KOPT-K1 (cell line): ENCODE data around the gene LEF1.
A peak's percentile ranks its signal among the peaks of the same experiment; 100 is the strongest.

Experiments
- H3K27ac ChIP-seq: fragments of 200-600 bp; sonication (generic); 2 replicates; pipeline ENCODE4 v1.5.1; 2016; ENCODE audit warnings: antibody characterized with exemption, mild to moderate bottlenecking, low read depth, low read length; ENCODE audit not compliant: poor library complexity, severe bottlenecking
- H3K36me3 ChIP-seq: fragments of 200-600 bp; sonication (generic); 2 replicates; pipeline ENCODE4 v1.5.1; 2017; ENCODE audit warnings: antibody characterized with exemption, mild to moderate bottlenecking, low read length, moderate library complexity; ENCODE audit not compliant: insufficient read depth
- H3K9me3 ChIP-seq: fragments of 200-600 bp; sonication (generic); 2 replicates; pipeline ENCODE4 v1.5.1; 2017; ENCODE audit warnings: antibody characterized with exemption, low read length, mild to moderate bottlenecking; ENCODE audit not compliant: insufficient read depth, poor library complexity, severe bottlenecking

The LEF1 gene

DNA sequence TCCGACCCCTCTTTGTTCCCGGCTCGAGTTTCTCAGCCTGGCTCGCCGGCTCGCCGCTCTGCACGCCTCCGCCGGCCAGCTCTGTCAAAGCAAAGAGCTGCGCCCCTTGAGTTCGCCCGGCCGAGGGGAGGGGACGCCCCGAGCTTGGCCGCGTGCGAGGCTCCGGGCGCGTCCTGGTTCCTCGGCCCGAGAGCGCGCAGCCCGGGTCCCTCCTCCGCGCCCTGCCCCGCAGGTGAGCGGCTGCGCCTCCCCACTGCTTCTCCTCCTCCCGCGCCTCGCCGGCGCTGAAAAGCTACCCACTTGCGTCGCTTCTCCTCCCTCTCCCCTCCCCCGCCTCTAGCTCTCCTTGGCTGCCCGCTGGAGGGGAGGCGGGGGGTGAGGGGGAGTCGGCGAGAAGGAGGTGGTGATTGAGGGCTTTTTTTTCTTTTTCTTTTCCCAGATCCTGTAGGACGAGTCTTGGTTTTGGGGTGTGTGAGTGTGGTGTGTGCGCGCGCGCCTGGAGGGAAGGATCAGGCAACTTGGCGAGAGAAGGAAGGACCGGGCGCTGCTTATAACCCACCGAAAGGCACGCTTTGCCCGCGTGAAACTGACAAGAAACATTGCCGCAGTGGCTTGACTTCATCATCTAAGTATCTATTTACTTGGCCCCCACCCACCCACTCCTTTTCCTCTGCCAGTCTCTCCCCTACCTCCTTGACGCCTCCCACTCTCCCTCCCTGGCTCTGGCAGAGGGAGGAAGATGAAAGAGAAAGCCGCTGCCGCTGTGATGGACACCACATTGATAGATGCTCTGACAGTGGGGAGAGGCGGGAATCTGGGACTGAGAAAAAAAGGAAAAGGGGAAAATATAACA is at the start of gene LEF1:
TSS of gene LEF1 (minus strand) at position 262 of the 853 bp plus-strand sequence. CDS start 1,165 bp downstream, outside the sequence.
- H3K9me3 ChIP-seq: no peaks in the 10 kb centered on the region
- peak within 1 kb of the TSS; percentile 99 for H3K27ac ChIP-seq
- H3K36me3 ChIP-seq: peaks cover 24% of the 10 kb centered on the region

DNA sequence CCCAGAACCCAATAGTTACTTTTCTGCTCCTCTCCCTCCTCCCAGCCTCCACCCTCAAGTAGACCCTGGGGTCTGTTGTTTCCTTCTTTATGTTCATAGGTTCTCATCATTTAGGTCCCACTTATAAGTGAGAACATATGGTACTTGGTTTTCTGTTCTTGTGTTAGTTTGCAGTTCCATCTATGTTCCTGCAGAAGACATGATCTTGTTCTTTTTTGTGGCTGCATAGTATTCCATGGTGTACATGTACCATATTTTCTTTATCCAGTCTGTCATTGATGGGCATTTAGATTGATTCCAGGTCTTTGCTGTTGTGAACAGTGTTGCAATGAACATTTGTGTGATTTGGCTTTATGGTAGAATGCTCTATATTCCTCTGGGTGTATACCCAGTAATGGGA is 47.8 kb upstream of the LEF1 start:
- H3K9me3 ChIP-seq: no peaks in the 10 kb centered on the region
- H3K27ac ChIP-seq: no peak overlapping the region
- H3K36me3 ChIP-seq: no peaks in the 10 kb centered on the region

DNA sequence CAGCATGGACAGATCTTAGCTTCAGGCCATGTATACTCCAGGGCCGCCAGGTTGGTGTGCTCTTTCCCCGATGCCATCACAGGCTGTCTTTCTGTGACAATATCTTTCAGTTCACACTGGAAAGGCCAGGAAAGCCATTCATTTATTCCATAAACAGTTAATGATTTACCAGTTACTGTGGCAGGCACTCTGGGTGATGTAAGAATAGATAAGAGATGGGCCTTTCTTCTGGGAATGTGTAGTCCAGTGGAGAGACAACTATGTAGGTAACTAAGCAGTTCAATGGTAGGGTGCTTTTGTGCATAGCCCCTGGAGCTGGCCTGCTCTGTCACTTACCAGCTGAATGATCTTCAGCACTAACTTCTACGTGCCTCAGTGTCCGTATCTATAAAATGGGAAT is 46.3 kb upstream of the LEF1 start:
- no peak overlapping the region for H3K27ac ChIP-seq
- no peaks in the 10 kb centered on the region for H3K36me3 ChIP-seq
- H3K9me3 ChIP-seq: no peaks in the 10 kb centered on the region

DNA sequence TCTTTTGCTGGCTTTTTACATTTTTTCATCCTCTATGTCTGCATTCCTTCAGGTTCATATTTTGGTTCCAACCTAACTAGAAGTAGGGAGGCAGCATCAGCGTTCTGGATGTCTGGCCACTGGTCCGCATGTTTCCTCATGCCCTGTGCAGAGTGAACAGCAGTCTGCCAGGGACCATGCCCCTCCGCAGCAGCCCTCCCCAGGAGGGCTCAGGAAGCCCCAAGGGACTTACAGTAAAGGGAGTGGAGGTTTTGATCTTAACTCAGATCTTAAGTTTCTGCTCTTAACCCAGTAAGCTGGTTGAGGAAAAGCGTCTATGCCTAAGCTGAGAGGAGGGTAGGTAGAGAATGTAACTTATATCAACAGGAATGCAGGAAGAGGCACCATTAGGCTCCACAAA is 45.0 kb upstream of the LEF1 start:
- H3K9me3 ChIP-seq: no peaks in the 10 kb centered on the region
- no peak overlapping the region for H3K27ac ChIP-seq
- H3K36me3 ChIP-seq: no peaks in the 10 kb centered on the region

DNA sequence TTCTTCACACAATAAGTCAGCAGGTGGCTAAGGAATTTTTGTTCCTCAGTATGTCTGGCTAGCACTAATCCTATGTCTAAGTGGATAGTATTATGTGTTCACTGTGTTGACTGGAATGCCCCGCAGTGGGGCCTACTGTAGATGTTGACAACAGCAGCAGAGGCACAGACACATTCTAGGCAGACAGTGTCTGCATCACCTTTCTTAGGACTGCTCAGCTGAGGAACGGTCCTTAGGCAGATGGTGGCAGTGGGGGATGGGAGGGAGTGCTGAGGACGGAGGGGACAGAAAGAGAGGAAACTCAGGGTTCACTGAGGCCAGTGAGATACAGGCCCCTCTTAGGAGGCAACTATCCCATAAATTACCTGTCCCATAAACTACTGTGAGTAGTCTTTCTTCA is 44.6 kb upstream of the LEF1 start:
- Histone ChIP-seq H3K36me3 (no peaks in the 10 kb centered on the region), H3K27ac (no peak overlapping the region), H3K9me3 (no peaks in the 10 kb centered on the region)

DNA sequence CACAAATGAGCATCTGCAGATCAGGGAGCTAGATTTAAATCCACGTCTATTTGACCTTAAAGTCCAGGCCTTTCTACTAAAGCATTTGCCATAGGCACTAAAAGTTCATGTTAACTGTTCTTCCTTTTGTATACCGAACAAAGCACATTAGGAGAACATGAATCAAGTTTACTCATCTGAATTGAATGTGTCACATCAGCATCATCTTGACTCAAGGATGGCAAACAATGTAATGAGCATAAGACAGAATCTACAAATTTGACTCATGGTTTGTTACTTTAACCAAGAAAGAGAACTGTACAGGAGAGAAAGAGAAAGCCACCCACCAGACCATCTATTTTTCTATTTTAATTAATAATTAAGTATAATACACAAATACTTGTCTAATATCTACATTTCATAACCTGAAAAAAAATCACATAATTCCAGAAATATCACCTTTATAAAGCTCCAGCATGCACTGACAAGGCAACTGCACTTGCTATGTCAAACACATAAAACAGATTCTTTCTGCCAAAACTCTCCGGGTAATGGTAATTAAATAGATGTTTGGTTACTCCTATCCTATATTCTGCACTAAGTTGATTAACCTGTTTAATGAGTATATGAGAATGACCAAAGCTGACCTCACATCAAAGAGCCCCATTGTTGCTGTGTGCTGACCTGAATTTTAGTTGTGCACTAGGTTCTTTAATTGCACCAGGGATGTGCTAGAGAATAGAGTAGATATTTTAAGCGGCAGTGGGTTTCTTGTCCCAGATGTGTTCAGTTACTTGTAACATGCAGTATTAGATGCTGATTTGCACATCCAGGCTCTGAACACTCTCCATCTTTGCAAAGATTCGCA is 42.5 kb upstream of the LEF1 start:
- no peaks in the 10 kb centered on the region for H3K9me3 ChIP-seq
- no peak overlapping the region for H3K27ac ChIP-seq
- no peaks in the 10 kb centered on the region for H3K36me3 ChIP-seq

DNA sequence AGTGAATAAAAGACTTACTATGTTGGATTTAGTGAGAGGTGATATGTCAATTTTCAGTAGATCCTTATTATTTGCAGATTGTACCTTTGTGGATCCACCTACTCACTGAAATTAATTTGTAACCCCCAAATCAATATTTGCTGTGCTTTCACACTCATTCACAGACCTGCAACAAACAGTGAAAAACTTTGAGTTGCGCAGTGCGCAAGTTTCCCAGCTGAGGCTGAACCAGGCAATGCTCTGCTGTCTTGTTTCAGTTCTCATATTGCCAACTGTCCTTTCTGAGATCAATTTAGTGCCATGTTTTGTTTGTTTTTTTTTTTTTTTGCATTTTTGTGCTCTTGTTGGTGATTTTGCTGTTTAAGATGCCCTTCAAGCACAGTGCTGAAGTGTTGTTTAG is 40.8 kb upstream of the LEF1 start:
- no peaks in the 10 kb centered on the region for H3K9me3 ChIP-seq
- H3K36me3 ChIP-seq: no peaks in the 10 kb centered on the region
- H3K27ac ChIP-seq: no peak overlapping the region

DNA sequence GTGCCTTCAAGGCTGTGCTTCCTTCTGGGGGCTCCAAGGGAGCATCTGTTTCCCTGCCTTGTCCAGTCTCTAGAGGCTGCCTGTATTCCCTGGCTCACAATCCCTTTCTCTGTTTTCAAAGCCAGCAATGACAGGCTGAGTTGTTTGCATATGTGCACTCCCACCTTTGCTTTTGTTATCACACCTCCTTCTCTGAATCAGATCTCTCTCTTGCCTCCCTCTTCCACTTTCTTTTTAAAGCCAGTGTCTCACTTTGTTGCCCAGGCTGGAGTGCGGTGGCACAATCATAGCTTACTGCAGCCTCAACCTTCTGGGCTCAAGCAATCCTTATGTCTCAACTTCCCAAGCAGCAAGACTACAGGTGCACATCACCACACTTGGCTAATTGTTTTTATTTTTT is 37.1 kb upstream of the LEF1 start:
- H3K27ac ChIP-seq: no peak overlapping the region
- no peaks in the 10 kb centered on the region for H3K9me3 ChIP-seq
- H3K36me3 ChIP-seq: no peaks in the 10 kb centered on the region

DNA sequence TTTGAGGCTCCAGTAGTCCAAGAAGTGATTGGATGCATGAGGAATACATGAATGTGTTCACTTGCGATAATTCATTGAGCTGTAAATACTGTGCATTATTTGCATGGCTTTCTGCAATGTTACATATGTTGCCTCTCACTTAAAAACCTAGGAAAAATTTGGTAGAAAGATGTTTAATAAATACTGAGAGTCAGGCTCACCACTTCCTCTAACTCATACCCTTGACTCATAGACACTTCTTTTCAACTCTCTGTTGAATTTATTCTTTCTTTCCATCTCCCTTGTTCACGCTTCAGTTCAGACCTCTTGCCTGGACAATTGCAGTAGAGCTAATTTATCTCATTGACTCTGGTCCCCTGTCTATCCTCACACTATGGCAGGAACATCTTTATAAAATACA is 35.8 kb upstream of the LEF1 start:
- Histone ChIP-seq H3K36me3 (no peaks in the 10 kb centered on the region), H3K27ac (no peak overlapping the region), H3K9me3 (no peaks in the 10 kb centered on the region)

DNA sequence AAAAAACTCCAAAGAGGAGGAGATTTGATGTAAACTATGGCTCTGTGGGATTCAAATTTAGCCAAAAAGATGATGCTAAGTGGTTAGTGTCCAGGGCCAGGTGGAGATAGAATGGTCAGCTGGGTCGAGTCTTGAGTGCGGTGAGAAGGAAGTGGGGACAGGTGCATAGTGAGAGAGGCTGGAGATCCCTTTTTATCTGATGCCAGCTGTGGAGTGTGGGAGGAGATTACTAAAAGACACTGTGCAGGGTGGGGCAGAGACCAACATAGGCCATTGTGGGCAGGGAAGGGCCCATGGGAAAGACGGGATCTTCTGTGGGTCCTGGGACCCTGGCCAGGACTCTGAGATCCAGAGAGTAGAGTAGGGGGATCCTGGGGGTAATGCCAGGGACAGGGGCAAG is 34.6 kb upstream of the LEF1 start:
- Histone ChIP-seq H3K27ac (no peak overlapping the region), H3K36me3 (no peaks in the 10 kb centered on the region), H3K9me3 (no peaks in the 10 kb centered on the region)

DNA sequence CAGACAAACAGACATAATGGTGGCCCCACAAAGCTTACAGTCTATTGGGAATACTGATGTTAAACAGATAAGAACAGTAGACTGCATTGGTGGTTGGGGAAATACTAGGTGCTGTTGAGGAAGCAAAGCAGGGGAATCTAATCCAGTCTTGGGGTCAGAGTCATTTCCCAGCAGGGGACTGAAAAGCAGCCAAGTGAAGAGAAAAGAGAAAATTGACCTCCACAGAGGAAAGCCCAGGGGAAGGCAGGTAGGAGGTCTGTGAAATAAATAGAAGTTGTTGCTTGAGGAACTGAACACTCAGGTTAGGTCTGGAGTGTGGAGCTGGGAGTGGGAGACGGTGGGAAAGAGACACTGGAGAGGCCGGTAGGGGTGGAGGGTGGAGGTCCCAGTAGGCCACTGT is 33.0 kb upstream of the LEF1 start:
- Histone ChIP-seq H3K9me3 (no peaks in the 10 kb centered on the region), H3K36me3 (no peaks in the 10 kb centered on the region), H3K27ac (no peak overlapping the region)

DNA sequence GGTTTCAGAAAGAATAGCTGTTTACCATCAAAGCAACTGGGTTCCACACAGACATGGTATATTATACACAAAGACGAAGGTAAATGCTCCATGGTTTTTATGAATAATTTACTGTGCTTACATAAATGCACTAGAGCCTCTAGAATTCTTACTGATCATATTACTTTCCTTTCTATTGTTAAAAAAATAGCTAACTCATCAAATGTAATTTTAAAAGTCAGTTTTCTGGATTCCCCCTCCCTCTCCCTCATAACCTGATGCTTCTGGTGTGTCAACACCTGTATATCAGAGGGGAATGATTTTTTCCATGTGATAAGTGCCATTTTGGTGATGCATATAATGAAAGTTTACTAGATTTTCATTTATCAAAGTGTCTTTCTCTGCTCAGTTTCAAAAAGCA is 31.1 kb upstream of the LEF1 start:
- no peaks in the 10 kb centered on the region for H3K9me3 ChIP-seq
- H3K27ac ChIP-seq: no peak overlapping the region
- H3K36me3 ChIP-seq: no peaks in the 10 kb centered on the region

DNA sequence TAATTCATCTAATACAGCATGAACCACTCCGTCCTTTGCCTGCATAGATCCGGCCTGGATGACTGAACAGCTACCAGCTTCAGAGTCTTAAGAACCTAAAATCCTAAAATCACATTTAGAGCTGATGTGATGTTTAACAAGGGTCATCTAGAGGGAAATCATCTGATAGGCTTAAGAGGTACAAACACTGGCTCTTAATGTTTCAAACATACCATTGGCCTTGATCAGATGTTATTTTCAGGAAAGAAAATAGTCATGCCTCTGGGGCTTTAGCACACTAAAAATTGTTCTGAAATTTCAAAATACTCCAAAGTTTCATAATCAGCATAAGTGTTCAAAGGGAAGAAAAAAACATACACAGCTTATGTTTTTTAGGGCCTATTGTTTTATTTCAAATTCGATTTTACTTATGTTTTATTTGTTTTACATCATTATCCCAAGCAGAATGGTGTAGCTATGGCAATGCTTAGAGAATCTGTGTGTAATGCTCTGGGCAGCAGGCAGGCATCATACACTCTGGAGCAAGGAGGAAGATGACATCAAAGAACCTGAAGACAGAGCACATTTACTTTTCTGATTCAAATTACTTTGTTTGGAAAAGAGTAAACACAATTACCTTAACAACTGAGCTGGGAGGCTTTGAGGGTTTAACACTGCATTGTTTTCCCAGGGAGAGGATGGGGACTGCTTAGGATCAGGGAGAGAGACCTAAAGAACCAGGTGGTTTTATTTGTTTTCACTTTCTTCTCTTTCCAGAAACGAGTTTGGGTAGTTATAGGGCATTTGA is 25.3 kb upstream of the LEF1 start:
- no peak overlapping the region for H3K27ac ChIP-seq
- H3K36me3 ChIP-seq: no peaks in the 10 kb centered on the region

DNA sequence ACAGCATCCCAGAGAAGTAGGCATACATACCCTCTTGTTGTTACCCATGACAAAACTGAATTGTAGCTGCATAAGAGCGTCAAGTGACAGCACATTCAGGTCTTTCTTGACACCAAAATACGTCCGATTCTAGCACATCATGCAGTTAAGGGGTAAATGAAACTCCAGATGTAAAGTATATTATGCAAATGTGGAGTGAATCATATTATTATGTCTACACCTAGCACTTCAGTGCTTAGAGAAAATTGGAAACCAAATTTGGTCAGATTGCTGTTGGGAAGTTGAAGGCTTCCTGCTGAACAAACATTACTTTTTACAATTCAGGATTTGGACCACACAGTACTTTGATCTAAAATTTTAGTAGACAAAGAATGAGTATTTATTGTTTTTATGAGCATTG is 24.2 kb upstream of the LEF1 start:
- Histone ChIP-seq H3K27ac (no peak overlapping the region), H3K9me3 (no peaks in the 10 kb centered on the region), H3K36me3 (no peaks in the 10 kb centered on the region)

More for the DNA sequence above, 25.3 kb upstream of the LEF1 start:
- H3K9me3 ChIP-seq: no peaks in the 10 kb centered on the region

DNA sequence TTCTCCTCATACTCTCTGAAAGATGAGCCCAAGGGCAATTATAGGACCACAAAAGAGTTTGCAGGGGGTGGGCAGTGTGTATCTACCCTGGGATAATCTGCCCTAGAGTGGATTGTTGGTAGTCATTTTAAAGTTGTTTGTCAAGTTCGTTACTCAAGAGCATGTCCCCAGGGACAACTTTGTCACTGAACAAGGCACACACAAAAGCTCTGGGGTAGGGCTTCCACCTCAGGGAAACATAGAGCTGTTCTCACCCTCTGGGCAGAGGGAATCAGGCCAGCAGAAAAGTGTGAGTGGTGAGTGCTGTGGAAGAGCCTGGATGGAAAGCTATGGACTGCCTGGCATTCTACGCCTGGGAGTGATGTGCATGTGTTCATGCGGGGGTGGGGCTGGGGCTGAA is 23.3 kb upstream of the LEF1 start:
- Histone ChIP-seq H3K9me3 (no peaks in the 10 kb centered on the region), H3K36me3 (no peaks in the 10 kb centered on the region), H3K27ac (no peak overlapping the region)
